Pancreas (tissue), 10 donors: ENCODE measurements around the gene PSAPL1. TPM values are rescaled to one million over a fixed set of nuclear protein-coding genes. Genes with fewer than 3 reads are reported as not detected.

Experiments
- ATAC-seq, 4 donors: fragments of 200-7000 bp; cut with Tn5 transposase; one replicate each; pipeline versions ENCODE4 v1.8.0 to v1.9.1; 2020; ENCODE audit warnings: mild to moderate bottlenecking in 4 of 4, moderate library complexity in 4 of 4
- DNase-seq, 6 donors: peaks; one replicate each; pipeline ENCODE4 v3.0.0-alpha.2; 2020
- FAIRE-seq: peaks from 2 replicates; lab custom pipeline; 2012; peaks lifted over from hg19 to GRCh38; lab: Jason Lieb, UNC
- H3K27ac ChIP-seq, 4 donors: fragments of 200-600 bp; sonication (generic); 1 replicate in 3 of 4; 2 replicates in 1 of 4; pipeline versions ENCODE4 v1.5.0 to v1.8.0; 2020
- H3K27me3 ChIP-seq, 4 donors: fragments of 200-600 bp; one replicate each; pipeline ENCODE4 v1.8.0; 2021
- H3K36me3 ChIP-seq, 3 donors: fragments of 200-600 bp; sonication (generic) in 1 of 3; one replicate each; pipeline versions ENCODE4 v1.5.0 to v1.8.0; 2020 to 2021
- H3K4me1 ChIP-seq, 3 donors: fragments of 200-600 bp; one replicate each; pipeline ENCODE4 v1.8.0; 2021
- H3K4me3 ChIP-seq, 4 donors: fragments of 200-600 bp; sonication (generic) in 2 of 4; one replicate each; pipeline versions ENCODE4 v1.5.0 to v1.8.0; 2020 to 2021
- H3K9me3 ChIP-seq, 4 donors: fragments of 200-600 bp; one replicate each; pipeline ENCODE4 v1.8.0; 2021
- CTCF ChIP-seq, 4 donors: fragments of 200-600 bp; sonication (generic) in 3 of 4; IDR thresholded peaks; one replicate each; pipeline versions ENCODE4 v1.5.0 to v1.8.0; 2021; ENCODE audit warnings: antibody characterized with exemption in 4 of 4
- WGBS, 2 donors: extraction: QIAGEN DNeasy Blood & Tissue Kit; methylation state at CpG; one replicate each; pipeline ENCODE4 v1.1.7; 2013; 5-methylcytosine and 5-hydroxymethylcytosine counted together
- intact Hi-C, 3 donors: fragments of 100-400 bp; cut with DNase I; formaldehyde crosslinking; loops; one replicate each; pipeline versions ENCODE4 v1.11.1 to v1.14.2; 2022
- polyA plus RNA-seq, 2 donors: library from polyadenylated mRNA; stranded (reverse); fragments of 200-250 nt; gene quantifications; one replicate each; pipeline ENCODE4 v1.2.3, GENCODE V29; 2013
- total RNA-seq, 6 donors: library from RNA; stranded (reverse); fragmentation: NEBNext Ultra II Directional in 4 of 6; extraction: Animal tissue kit (Norgen Biotek cat#: 25700) in 4 of 6; gene quantifications; one replicate each; pipeline versions ENCODE4 v1.2.1 to v1.2.4, GENCODE V29; 2021 to 2023
- donor health status: healthy with polysubstance abuse.
- donor health status: DM: no; HTN: no; CAD: no; lungs with moderate emphysema.
- donor health status: DM: no; HTN: no; CAD: no.
- donor health status: control.
- donor health status: control.
- donor health status: Bipolar disorder and iron deficiency.
- donor health status: DM: yes; HTN: yes; CAD: no.
- donor health status: DM: no; HTN: no; CAD: no.
- donor health status: DM: no; HTN: no; CAD: no.
- donor health status: DM: yes; HTN: yes; CAD: no.

Gene PSAPL1
- total and polyA plus RNA-seq, 8 donors, result 0.06 TPM; not detected in 7

GRCh38 chr4:7461230-7461629 lies 26.5 kb upstream of the PSAPL1 start:
- H3K4me1 ChIP-seq, result no peaks in the 10 kb centered on the region
- ATAC-seq (no peak), DNase-seq (peak in 1 of 6 donors; percentile 45), FAIRE-seq (no peak)
- H3K9me3 ChIP-seq, result no peaks in the 10 kb centered on the region
- no peak for TF ChIP-seq CTCF (IDR thresholded peaks at IDR 0.05)
- peaks cover 0 to 4% (median 0%) of the 10 kb centered on the region in 4 donors for H3K27me3 ChIP-seq
- no peak overlapping the region for H3K4me3 ChIP-seq
- no peak overlapping the region for H3K27ac ChIP-seq
- intact Hi-C loops, result no loop called here
- no peaks in the 10 kb centered on the region for H3K36me3 ChIP-seq
- 36 to 53% methylated on average over 17 of the region's 17 CpGs for WGBS, 2 donors

GRCh38 chr4:7460566-7460965 lies 25.8 kb upstream of the PSAPL1 start:
- intact Hi-C loops, result no loop called here
- H3K4me3 ChIP-seq, result no peak overlapping the region
- DNase-seq, result peak in 1 of 6 donors; percentile 15
- no peaks in the 10 kb centered on the region for H3K36me3 ChIP-seq
- no peak for ATAC-seq
- no peak overlapping the region for H3K27ac ChIP-seq
- TF ChIP-seq CTCF (IDR thresholded peaks at IDR 0.05), result no peak
- no peaks in the 10 kb centered on the region for H3K4me1 ChIP-seq
- no peak for FAIRE-seq
- H3K9me3 ChIP-seq, result no peaks in the 10 kb centered on the region
- peaks cover 0 to 4% (median 0%) of the 10 kb centered on the region in 4 donors for H3K27me3 ChIP-seq
- WGBS, 2 donors, result 25 to 28% methylated on average over 17 of the region's 17 CpGs

GRCh38 chr4:7459471-7459870 lies 24.7 kb upstream of the PSAPL1 start:
- Histone ChIP-seq H3K27me3 (peaks cover 0 to 4% (median 0%) of the 10 kb centered on the region in 4 donors), H3K9me3 (no peaks in the 10 kb centered on the region), H3K4me1 (no peaks in the 10 kb centered on the region), H3K36me3 (no peaks in the 10 kb centered on the region), H3K27ac (no peak overlapping the region), H3K4me3 (no peak overlapping the region)
- TF ChIP-seq CTCF (IDR thresholded peaks at IDR 0.05), result no peak
- intact Hi-C loops, result no loop called here
- no peak for FAIRE-seq
- DNase-seq, result peak in 1 of 6 donors; percentile 38
- ATAC-seq, result no peak
- 75 to 80% methylated on average over 8 of the region's 8 CpGs for WGBS, 2 donors

- no peaks in the 10 kb centered on the region for H3K9me3 ChIP-seq
- intact Hi-C loops, result no loop called here
- no peaks in the 10 kb centered on the region for H3K36me3 ChIP-seq
- DNase-seq, result no peak
- H3K4me1 ChIP-seq, result no peaks in the 10 kb centered on the region
- H3K4me3 ChIP-seq, result no peak overlapping the region
- FAIRE-seq, result no peak
- WGBS, 2 donors, result 75 to 80% methylated on average over 4 of the region's 4 CpGs
- ATAC-seq, result no peak
- H3K27ac ChIP-seq, result no peak overlapping the region
- H3K27me3 ChIP-seq, result peaks cover 0 to 4% (median 0%) of the 10 kb centered on the region in 4 donors
- TF ChIP-seq CTCF (IDR thresholded peaks at IDR 0.05), result no peak
These were observed 23.7 kb upstream of the PSAPL1 start for GRCh38 chr4:7458477-7458876.

DNA sequence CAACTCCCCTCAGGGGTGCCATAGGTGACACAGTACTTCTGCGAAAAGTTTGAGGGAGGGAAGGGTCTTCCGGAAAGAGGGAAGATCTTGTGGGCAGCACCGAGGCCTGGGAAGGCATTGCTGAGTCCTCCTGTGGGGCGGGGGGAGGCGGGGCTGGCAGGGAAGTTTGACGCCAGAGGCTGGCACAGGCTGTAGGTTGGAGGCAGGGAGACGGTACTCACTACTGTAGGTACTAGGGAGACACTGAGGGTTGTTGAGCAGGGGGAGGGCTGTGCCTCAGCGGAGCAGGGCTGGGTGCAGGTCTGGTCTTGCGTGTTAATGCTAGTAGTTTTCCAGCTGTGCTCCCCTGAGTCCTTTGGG lies 23.3 kb upstream of the PSAPL1 start:
- H3K4me1 ChIP-seq, result no peaks in the 10 kb centered on the region
- ATAC-seq, result no peak
- no peak for TF ChIP-seq CTCF (IDR thresholded peaks at IDR 0.05)
- H3K4me3 ChIP-seq, result no peak overlapping the region
- peak in 1 of 6 donors; percentile 27 for DNase-seq
- WGBS, 2 donors, result 71 to 72% methylated on average over 9 of the region's 9 CpGs
- FAIRE-seq, result no peak
- no peak overlapping the region for H3K27ac ChIP-seq
- no peaks in the 10 kb centered on the region for H3K9me3 ChIP-seq
- peaks cover 0 to 4% (median 0%) of the 10 kb centered on the region in 4 donors for H3K27me3 ChIP-seq
- H3K36me3 ChIP-seq, result no peaks in the 10 kb centered on the region
- intact Hi-C loops, result no loop called here
